Neural progenitor cell (in vitro differentiated cells): Measurements from ENCODE around the gene EPHX1.

Source experiments
- CTCF ChIP-seq: fragments of 200-600 bp; sonication (generic); IDR thresholded peaks from 2 replicates; pipeline ENCODE4 v1.5.1; 2017; ENCODE audit warnings: antibody characterized with exemption, mild to moderate bottlenecking
- EZH2 ChIP-seq: fragments of 200-600 bp; sonication (generic); IDR thresholded peaks from 2 replicates; pipeline ENCODE4 v1.6.1; 2017; ENCODE audit warnings: antibody characterized with exemption, mild to moderate bottlenecking, moderate library complexity
- EZH2phosphoT487 ChIP-seq: fragments of 200-600 bp; sonication (generic); IDR thresholded peaks from 2 replicates; pipeline ENCODE4 v1.6.1; 2017; ENCODE audit warnings: antibody characterized with exemption

GRCh38 chr1:225822655-225823403 lies 12.9 kb downstream of the EPHX1 start:
- TF ChIP-seq CTCF = no peak
- TF ChIP-seq EZH2 = no peak
- no peak for TF ChIP-seq EZH2phosphoT487
